ENCODE data around the gene HSCB. TPM values are rescaled to one million over a fixed set of nuclear protein-coding genes. Genes with fewer than 3 reads are reported as not detected.

HSCB gene
- total RNA-seq, 1 donor from 2014 or later: 13.4 TPM

GRCh38 chr22:28769394-28770085, 27.7 kb downstream of the HSCB start:
- peaks cover 15% of the 10 kb centered on the region for H3K4me1 Mint-ChIP-seq (ENCODE audit: unreplicated experiment)
- H3K36me3 Mint-ChIP-seq (ENCODE audit: unreplicated experiment): peaks cover 6% of the 10 kb centered on the region
- no peak for DNase-seq (ENCODE audit: extremely low spot score, unreplicated experiment)
- no peaks in the 10 kb centered on the region for H3K27me3 Mint-ChIP-seq (ENCODE audit: unreplicated experiment)
- no peak overlapping the region for H3K4me3 Mint-ChIP-seq (ENCODE audit: unreplicated experiment)
- H3K9me3 Mint-ChIP-seq (ENCODE audit: unreplicated experiment): no peaks in the 10 kb centered on the region
- H3K27ac Mint-ChIP-seq (ENCODE audit: unreplicated experiment): no peak overlapping the region
- no peak for TF ChIP-seq CTCF (IDR thresholded peaks at IDR 0.05)

GRCh38 chr22:28771195-28771791, 29.5 kb downstream of the HSCB start:
- peaks cover 20% of the 10 kb centered on the region for H3K4me1 Mint-ChIP-seq (ENCODE audit: unreplicated experiment)
- H3K36me3 Mint-ChIP-seq (ENCODE audit: unreplicated experiment): peaks cover 11% of the 10 kb centered on the region
- no peak overlapping the region for H3K4me3 Mint-ChIP-seq (ENCODE audit: unreplicated experiment)
- TF ChIP-seq CTCF (IDR thresholded peaks at IDR 0.05): no peak
- H3K27ac Mint-ChIP-seq (ENCODE audit: unreplicated experiment): no peak overlapping the region
- no peaks in the 10 kb centered on the region for H3K27me3 Mint-ChIP-seq (ENCODE audit: unreplicated experiment)
- H3K9me3 Mint-ChIP-seq (ENCODE audit: unreplicated experiment): no peaks in the 10 kb centered on the region
- no peak for DNase-seq (ENCODE audit: extremely low spot score, unreplicated experiment)

GRCh38 chr22:28772633-28773460, 31.0 kb downstream of the HSCB start, which contains the start of gene CCDC117:
TSS of gene CCDC117 (plus strand) at chr22:28772695. CDS start at chr22:28772850, 155 bp downstream.
- H3K4me1 Mint-ChIP-seq (ENCODE audit: unreplicated experiment): peaks cover 20% of the 10 kb centered on the region

GRCh38 chr22:28773461-28773867, 31.6 kb downstream of the HSCB start:
- DNase-seq (ENCODE audit: extremely low spot score, unreplicated experiment): no peak
- Mint-ChIP-seq H3K36me3 (ENCODE audit: unreplicated experiment) (peaks cover 11% of the 10 kb centered on the region), H3K4me1 (ENCODE audit: unreplicated experiment) (peaks cover 20% of the 10 kb centered on the region), H3K4me3 (ENCODE audit: unreplicated experiment) (peak overlapping the region; percentile 89), H3K27ac (ENCODE audit: unreplicated experiment) (peak overlapping the region; percentile 93), H3K27me3 (ENCODE audit: unreplicated experiment) (no peaks in the 10 kb centered on the region), H3K9me3 (ENCODE audit: unreplicated experiment) (no peaks in the 10 kb centered on the region)
- TF ChIP-seq CTCF (IDR thresholded peaks at IDR 0.05): no peak

More at GRCh38 chr22:28772633-28773460, 31.0 kb downstream of the HSCB start, which contains the start of gene CCDC117:
- peak; percentile 97 for DNase-seq (ENCODE audit: extremely low spot score, unreplicated experiment)
- H3K27me3 Mint-ChIP-seq (ENCODE audit: unreplicated experiment): no peaks in the 10 kb centered on the region
- H3K36me3 Mint-ChIP-seq (ENCODE audit: unreplicated experiment): peaks cover 11% of the 10 kb centered on the region
- peak within 1 kb of the TSS; percentile 93 for H3K27ac Mint-ChIP-seq (ENCODE audit: unreplicated experiment)
- H3K4me3 Mint-ChIP-seq (ENCODE audit: unreplicated experiment): peak within 1 kb of the TSS; percentile 89
- peak; percentile 10 for TF ChIP-seq CTCF (IDR thresholded peaks at IDR 0.05)
- no peaks in the 10 kb centered on the region for H3K9me3 Mint-ChIP-seq (ENCODE audit: unreplicated experiment)

All from osteocyte (in vitro differentiated cells).